Thoracic aorta endothelial cell (primary cell): ENCODE results near the gene EXOC3L2. TPM values are rescaled to one million over a fixed set of nuclear protein-coding genes. Genes with fewer than 3 reads are reported as not detected.

Experiments
- total RNA-seq: library from RNA; depleted of rRNA; stranded (reverse); fragments of >200 nt; gene quantifications from 2 replicates; pipeline ENCODE4 v1.2.3, GENCODE V29; 2012

EXOC3L2 gene
- 1.2 and 1.7 TPM in 2 replicates for total RNA-seq

GRCh38 chr19:45245334-45245787 is at the start of gene EXOC3L2:
Gene EXOC3L2, minus strand, starts transcription at chr19:45245407. Its CDS starts 6,362 bp downstream, at chr19:45239045.

GRCh38 chr19:45250832-45251451 is 5.7 kb upstream of the EXOC3L2 start, which contains the start of gene MARK4:
Gene MARK4, plus strand, starts transcription at chr19:45251271. Its CDS starts 318 bp downstream, at chr19:45251589.

GRCh38 chr19:45178262-45179071 is 66.7 kb downstream of the EXOC3L2 start, which contains the start of gene BLOC1S3:
Gene BLOC1S3, plus strand, starts transcription at chr19:45178784. Its CDS starts 513 bp downstream, at chr19:45179297.

GRCh38 chr19:45177817-45178261 is 67.4 kb downstream of the EXOC3L2 start, which contains the start of gene TRAPPC6A:
Gene TRAPPC6A, minus strand, starts transcription at chr19:45178237. Its CDS starts 19 bp downstream, at chr19:45178218.

Other genes with a start within 250 kb of the EXOC3L2 start
- gene RELB, start 243.9 kb downstream of the EXOC3L2 start, total RNA-seq, result 4.8 and 6.7 TPM in 2 replicates
- 22.2 and 25.1 TPM in 2 replicates for gene CLASRP, start 206.4 kb downstream of the EXOC3L2 start, total RNA-seq
- gene ZNF296, start 168.9 kb downstream of the EXOC3L2 start, total RNA-seq, result 0.40 and 0.65 TPM in 2 replicates
- 22.5 and 27.1 TPM in 2 replicates for gene GEMIN7, start 166.1 kb downstream of the EXOC3L2 start, total RNA-seq
- 27.6 and 31.0 TPM in 2 replicates for gene PPP1R37, start 152.2 kb downstream of the EXOC3L2 start, total RNA-seq
- under 0.01 and 0.22 TPM in 2 replicates for gene NKPD1, start 84.4 kb downstream of the EXOC3L2 start, total RNA-seq
- gene TRAPPC6A, start 67.2 kb downstream of the EXOC3L2 start, total RNA-seq, result 2.4 and 5.2 TPM in 2 replicates
- 6.7 and 8.4 TPM in 2 replicates for gene BLOC1S3, start 66.6 kb downstream of the EXOC3L2 start, total RNA-seq
- gene MARK4, start 5.9 kb upstream of the EXOC3L2 start, total RNA-seq, result 17.7 and 18.1 TPM in 2 replicates
- gene CKM, start 77.5 kb upstream of the EXOC3L2 start, total RNA-seq, result not detected in 2 replicates
- not detected in 2 replicates for gene KLC3, start 95.3 kb upstream of the EXOC3L2 start, total RNA-seq
- gene ERCC2, start 125.2 kb upstream of the EXOC3L2 start, total RNA-seq, result 38.0 and 39.5 TPM in 2 replicates
- 14.9 and 15.5 TPM in 2 replicates for gene PPP1R13L, start 159.7 kb upstream of the EXOC3L2 start, total RNA-seq
- 22.0 and 24.5 TPM in 2 replicates for gene POLR1G, start 161.2 kb upstream of the EXOC3L2 start, total RNA-seq
- gene ERCC1, start 178.5 kb upstream of the EXOC3L2 start, total RNA-seq, result 72.9 and 79.9 TPM in 2 replicates
- gene FOSB, start 222.6 kb upstream of the EXOC3L2 start, total RNA-seq, result 0.27 and 0.65 TPM in 2 replicates